T-cell (primary cell): ENCODE data around the gene PID1. TPM values are rescaled to one million over a fixed set of nuclear protein-coding genes. Genes with fewer than 3 reads are reported as not detected.

Experiments used
- ATAC-seq, 4 experiments: fragments of 200-7000 bp in 3 of 4; fragments of 150-1000 bp in 1 of 4; cut with Tn5 transposase; replicated peaks in 1 of 4; 1 replicate in 3 of 4; 2 replicates in 1 of 4; pipeline ENCODE4 v1.10.0; 2021; ENCODE audit warnings: moderate library complexity in 3 of 4, mild to moderate bottlenecking in 2 of 4, moderate number of reproducible peaks in 1 of 4
- CTCF ChIA-PET, 2 donors: fragments of 300-600 bp; sonication (Branson Sonifier 250); formaldehyde crosslinking; loops; one replicate each; lab custom pipeline; 2022; ENCODE audit warnings: antibody characterized with exemption in 2 of 2; lab: Charles Lee
- POLR2A ChIA-PET, 2 donors: fragments of 300-600 bp; sonication (Branson Sonifier 250); formaldehyde crosslinking; loops; one replicate each; lab custom pipeline; 2022; ENCODE audit warnings: antibody characterized with exemption in 2 of 2; lab: Charles Lee
- DNase-seq, 35 experiments: peaks; one replicate each; pipeline versions ENCODE4 v3.0.0 to v3.0.0-alpha.2; 2013 to 2023
- H3K27ac ChIP-seq: one replicate; pipeline ENCODE4 v1.5.1; 2013; ENCODE audit warnings: low read length
- H3K27me3 ChIP-seq, 2 experiments: replicated peaks in 1 of 2; 1 replicate in 1 of 2; 2 replicates in 1 of 2; pipeline versions ENCODE4 v1.6.1 to v1.7.0; 2013; ENCODE audit warnings: low read length in 1 of 2, mixed read lengths in 1 of 2; ENCODE audit not compliant: control insufficient read depth in 2 of 2, insufficient read depth in 2 of 2; ENCODE audit errors: extremely low read depth in 1 of 2
- H3K36me3 ChIP-seq, 2 donors: 1 replicate in 1 of 2; 2 replicates in 1 of 2; pipeline versions ENCODE4 v1.6.1 to v1.7.0; 2013; ENCODE audit warnings: low read length in 1 of 2; ENCODE audit not compliant: control insufficient read depth in 2 of 2, insufficient read depth in 1 of 2; ENCODE audit errors: extremely low read depth in 1 of 2
- H3K4me1 ChIP-seq, 2 experiments: 1 replicate in 1 of 2; 2 replicates in 1 of 2; pipeline versions ENCODE4 v1.6.1 to v1.7.0; 2013; ENCODE audit warnings: low read length in 2 of 2, mixed read lengths in 1 of 2; ENCODE audit not compliant: insufficient read depth in 2 of 2, control insufficient read depth in 1 of 2; ENCODE audit errors: extremely low read depth in 1 of 2
- H3K4me3 ChIP-seq, 2 donors: 1 replicate in 1 of 2; 2 replicates in 1 of 2; pipeline versions ENCODE4 v1.5.1 to v1.7.0; 2013; ENCODE audit warnings: mild to moderate bottlenecking in 2 of 2, low read length in 1 of 2, moderate library complexity in 1 of 2; ENCODE audit not compliant: control insufficient read depth in 1 of 2; ENCODE audit errors: extremely low read depth in 1 of 2
- H3K9me3 ChIP-seq: 2 replicates; pipeline ENCODE4 v1.7.0; 2013
- H3K27ac Mint-ChIP-seq, 2 donors: one replicate each; pipeline ENCODE4 v1.8.0; 2020 to 2021; ENCODE audit warnings: mild to moderate bottlenecking in 2 of 2, mixed read lengths in 2 of 2
- H3K27me3 Mint-ChIP-seq, 2 donors: one replicate each; pipeline ENCODE4 v1.8.0; 2021 to 2022; ENCODE audit warnings: mixed read lengths in 2 of 2
- H3K36me3 Mint-ChIP-seq: one replicate; pipeline ENCODE4 v1.8.0; 2021; ENCODE audit warnings: mixed read lengths
- H3K4me1 Mint-ChIP-seq, 3 donors: one replicate each; pipeline ENCODE4 v1.8.0; 2020 to 2022; ENCODE audit warnings: mixed read lengths in 3 of 3, mild to moderate bottlenecking in 1 of 3
- H3K4me3 Mint-ChIP-seq, 3 donors: one replicate each; pipeline ENCODE4 v1.8.0; 2020 to 2022; ENCODE audit warnings: mild to moderate bottlenecking in 3 of 3, mixed read lengths in 3 of 3, moderate library complexity in 3 of 3
- H3K9me3 Mint-ChIP-seq, 3 donors: one replicate each; pipeline ENCODE4 v1.8.0; 2020 to 2022; ENCODE audit warnings: mixed read lengths in 3 of 3
- WGBS: methylation state at CpG from one replicate; pipeline ENCODE4 v1.1.5; 2013; ENCODE audit warnings: missing lambda C conversion rate; ENCODE audit not compliant: insufficient coverage; 5-methylcytosine and 5-hydroxymethylcytosine counted together
- total RNA-seq, 35 experiments: library from RNA in 6 of 35; stranded (reverse) in 6 of 35; fragments of 120-200 nt in 1 of 35; gene quantifications; one replicate each; pipeline versions ENCODE4 v1.2.1 to v1.2.4 and lab custom pipeline; 2013 to 2026

The PID1 gene
- total RNA-seq, 5 donors from 2014 or later (not counting 1 experiment from before 2014, with no cell fraction given): 0.20 to 0.36 (median 0.25) TPM; not detected in 2

- DNase-seq: no peak
- CTCF ChIA-PET: no interaction called here
- ATAC-seq: no peak
- no peaks in the 10 kb centered on the region for H3K36me3 Mint-ChIP-seq
- no peaks in the 10 kb centered on the region for H3K27me3 Mint-ChIP-seq
- Histone ChIP-seq H3K27ac (no peak overlapping the region), H3K36me3 (no peaks in the 10 kb centered on the region), H3K4me3 (no peak overlapping the region), H3K4me1 (no peaks in the 10 kb centered on the region), H3K27me3 (no peaks in the 10 kb centered on the region), H3K9me3 (no peaks in the 10 kb centered on the region)
- no peaks in the 10 kb centered on the region for H3K4me1 Mint-ChIP-seq
- H3K27ac Mint-ChIP-seq: no peak overlapping the region
- H3K9me3 Mint-ChIP-seq: peaks cover 3 to 5% (median 4%) of the 10 kb centered on the region in 3 donors
- H3K4me3 Mint-ChIP-seq: no peak overlapping the region
- WGBS: 80% methylated on average over 1 of the region's 6 CpGs
- POLR2A ChIA-PET: no interaction called here
Measured at GRCh38 chr2:229154381-229154780, 116.7 kb downstream of the PID1 start.

- Histone ChIP-seq H3K27me3 (no peaks in the 10 kb centered on the region), H3K4me3 (no peak overlapping the region), H3K9me3 (no peaks in the 10 kb centered on the region), H3K36me3 (no peaks in the 10 kb centered on the region), H3K4me1 (no peaks in the 10 kb centered on the region), H3K27ac (no peak overlapping the region)
- no peak for DNase-seq
- CTCF ChIA-PET: no interaction called here
- no peaks in the 10 kb centered on the region for H3K4me1 Mint-ChIP-seq
- no peaks in the 10 kb centered on the region for H3K36me3 Mint-ChIP-seq
- H3K9me3 Mint-ChIP-seq: peaks cover 3 to 8% (median 4%) of the 10 kb centered on the region in 3 donors
- WGBS: 73% methylated on average over 3 of the region's 4 CpGs
- no peak for ATAC-seq
- POLR2A ChIA-PET: no interaction called here
- H3K27me3 Mint-ChIP-seq: no peaks in the 10 kb centered on the region
- no peak overlapping the region for H3K27ac Mint-ChIP-seq
- H3K4me3 Mint-ChIP-seq: no peak overlapping the region
Measured at GRCh38 chr2:229153951-229154350, 117.1 kb downstream of the PID1 start.

GRCh38 chr2:229153267-229153666, 117.8 kb downstream of the PID1 start:
- ATAC-seq: no peak
- CTCF ChIA-PET: no interaction called here
- 58% methylated on average over 4 of the region's 8 CpGs for WGBS

GRCh38 chr2:229152674-229153073, 118.4 kb downstream of the PID1 start:
- H3K36me3 ChIP-seq: no peaks in the 10 kb centered on the region
- Mint-ChIP-seq H3K9me3 (peaks cover 3 to 13% (median 9%) of the 10 kb centered on the region in 3 donors), H3K27ac (no peak overlapping the region), H3K36me3 (no peaks in the 10 kb centered on the region), H3K4me3 (no peak overlapping the region), H3K27me3 (no peaks in the 10 kb centered on the region), H3K4me1 (no peaks in the 10 kb centered on the region)
- WGBS: 100% methylated on average over 1 of the region's 10 CpGs
- H3K4me3 ChIP-seq: no peak overlapping the region
- POLR2A ChIA-PET: no interaction called here
- no peaks in the 10 kb centered on the region for H3K4me1 ChIP-seq
- no peaks in the 10 kb centered on the region for H3K27me3 ChIP-seq
- H3K27ac ChIP-seq: no peak overlapping the region
- no peak for ATAC-seq
- no peaks in the 10 kb centered on the region for H3K9me3 ChIP-seq
- CTCF ChIA-PET: no interaction called here
- no peak for DNase-seq

More at GRCh38 chr2:229153267-229153666, 117.8 kb downstream of the PID1 start:
- Mint-ChIP-seq H3K27ac (no peak overlapping the region), H3K27me3 (no peaks in the 10 kb centered on the region), H3K4me3 (no peak overlapping the region), H3K4me1 (no peaks in the 10 kb centered on the region), H3K36me3 (no peaks in the 10 kb centered on the region), H3K9me3 (peaks cover 3 to 11% (median 7%) of the 10 kb centered on the region in 3 donors)
- no peak for DNase-seq
- H3K4me3 ChIP-seq: no peak overlapping the region
- no peaks in the 10 kb centered on the region for H3K4me1 ChIP-seq
- no peak overlapping the region for H3K27ac ChIP-seq
- H3K36me3 ChIP-seq: no peaks in the 10 kb centered on the region
- no peaks in the 10 kb centered on the region for H3K27me3 ChIP-seq
- no peaks in the 10 kb centered on the region for H3K9me3 ChIP-seq
- POLR2A ChIA-PET: no interaction called here

GRCh38 chr2:229150317-229150716, 120.8 kb downstream of the PID1 start:
- H3K36me3 Mint-ChIP-seq: no peaks in the 10 kb centered on the region
- DNase-seq (no peak), ATAC-seq (no peak)
- no peaks in the 10 kb centered on the region for H3K27me3 Mint-ChIP-seq
- ChIA-PET CTCF (no interaction called here), POLR2A (no interaction called here)
- WGBS: 69% methylated on average over 2 of the region's 4 CpGs
- H3K9me3 Mint-ChIP-seq: peaks cover 3 to 19% (median 10%) of the 10 kb centered on the region in 3 donors
- Histone ChIP-seq H3K4me3 (no peak overlapping the region), H3K27me3 (no peaks in the 10 kb centered on the region), H3K4me1 (no peaks in the 10 kb centered on the region), H3K36me3 (no peaks in the 10 kb centered on the region), H3K9me3 (no peaks in the 10 kb centered on the region), H3K27ac (no peak overlapping the region)
- H3K4me3 Mint-ChIP-seq: no peak overlapping the region
- no peaks in the 10 kb centered on the region for H3K4me1 Mint-ChIP-seq
- H3K27ac Mint-ChIP-seq: no peak overlapping the region

- Mint-ChIP-seq H3K27me3 (no peaks in the 10 kb centered on the region), H3K36me3 (no peaks in the 10 kb centered on the region), H3K4me1 (no peaks in the 10 kb centered on the region), H3K4me3 (no peak overlapping the region), H3K9me3 (peaks cover 2 to 4% (median 3%) of the 10 kb centered on the region in 3 donors), H3K27ac (no peak overlapping the region)
- DNase-seq: no peak
- H3K36me3 ChIP-seq: no peaks in the 10 kb centered on the region
- no CpG with 5 or more reads among the region's 3 CpGs for WGBS
- POLR2A ChIA-PET: no interaction called here
- no peak overlapping the region for H3K4me3 ChIP-seq
- no peaks in the 10 kb centered on the region for H3K4me1 ChIP-seq
- no peak overlapping the region for H3K27ac ChIP-seq
- CTCF ChIA-PET: no interaction called here
- H3K27me3 ChIP-seq: no peaks in the 10 kb centered on the region
- no peaks in the 10 kb centered on the region for H3K9me3 ChIP-seq
- ATAC-seq: no peak
Measured at GRCh38 chr2:229141424-229142025, 129.6 kb downstream of the PID1 start.
